Endothelial cell (in vitro differentiated cells): Measurements from ENCODE around the gene METTL21C. TPM values are rescaled to one million over a fixed set of nuclear protein-coding genes. Genes with fewer than 3 reads are reported as not detected.

Experiments
- DNase-seq: peaks from one replicate; pipeline ENCODE4 v3.0.0; 2021; ENCODE audit warnings: low spot score
- H3K27ac Mint-ChIP-seq: one replicate; pipeline ENCODE4 v1.8.0; 2021; ENCODE audit warnings: mixed read lengths, inconsistent platforms; ENCODE audit not compliant: unreplicated experiment
- H3K27me3 Mint-ChIP-seq: one replicate; pipeline ENCODE4 v1.8.0; 2021; ENCODE audit warnings: mild to moderate bottlenecking, moderate library complexity, mixed read lengths, inconsistent platforms; ENCODE audit not compliant: unreplicated experiment
- H3K36me3 Mint-ChIP-seq: one replicate; pipeline ENCODE4 v1.8.0; 2021; ENCODE audit warnings: mild to moderate bottlenecking, low read depth, mixed read lengths, inconsistent platforms; ENCODE audit not compliant: unreplicated experiment
- H3K4me1 Mint-ChIP-seq: one replicate; pipeline ENCODE4 v1.8.0; 2021; ENCODE audit warnings: mild to moderate bottlenecking, mixed read lengths, inconsistent platforms; ENCODE audit not compliant: unreplicated experiment
- H3K4me3 Mint-ChIP-seq: one replicate; pipeline ENCODE4 v1.8.0; 2021; ENCODE audit warnings: mild to moderate bottlenecking, mixed read lengths, inconsistent platforms; ENCODE audit not compliant: unreplicated experiment
- H3K9me3 Mint-ChIP-seq: one replicate; pipeline ENCODE4 v1.8.0; 2021; ENCODE audit warnings: mixed read lengths, inconsistent platforms; ENCODE audit not compliant: unreplicated experiment
- total RNA-seq: library from RNA; stranded (reverse); fragmentation: NEBNext Ultra II Directional; extraction: Animal tissue kit (Norgen Biotek cat#: 25700); gene quantifications from one replicate; pipeline ENCODE4 v1.2.1, GENCODE V29; 2021; ENCODE audit not compliant: unreplicated experiment
- TF ChIP-seq, protein P1 (sequence below): fragments of 200-600 bp; sonication (generic); IDR thresholded peaks from one replicate; pipeline ENCODE4 v1.5.0; 2021; ENCODE audit warnings: antibody characterized with exemption; ENCODE audit not compliant: unreplicated experiment

The METTL21C gene
- total RNA-seq, 1 donor from 2014 or later: not detected

DNA sequence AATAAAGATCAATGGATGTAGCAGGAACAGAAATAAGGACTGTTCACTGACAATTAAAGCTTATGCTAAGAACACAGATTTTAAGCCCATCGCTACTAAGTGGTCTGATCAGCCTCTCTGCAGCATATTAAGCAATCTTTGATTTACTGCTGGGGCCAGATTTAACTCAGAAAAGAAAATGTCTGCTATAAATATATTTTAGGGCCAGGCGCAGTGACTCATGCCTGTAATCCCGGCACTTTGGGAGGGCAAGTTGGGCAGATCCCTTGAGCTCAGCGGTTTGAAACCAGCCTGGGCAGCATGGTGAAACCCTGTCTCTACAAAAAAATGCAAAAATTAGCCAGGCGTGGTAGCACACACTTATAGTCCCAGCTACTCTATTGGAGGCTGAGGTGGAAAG is 43.0 kb downstream of the METTL21C start:
- no peak overlapping the region for H3K4me3 Mint-ChIP-seq
- TF ChIP-seq, protein P1, sequence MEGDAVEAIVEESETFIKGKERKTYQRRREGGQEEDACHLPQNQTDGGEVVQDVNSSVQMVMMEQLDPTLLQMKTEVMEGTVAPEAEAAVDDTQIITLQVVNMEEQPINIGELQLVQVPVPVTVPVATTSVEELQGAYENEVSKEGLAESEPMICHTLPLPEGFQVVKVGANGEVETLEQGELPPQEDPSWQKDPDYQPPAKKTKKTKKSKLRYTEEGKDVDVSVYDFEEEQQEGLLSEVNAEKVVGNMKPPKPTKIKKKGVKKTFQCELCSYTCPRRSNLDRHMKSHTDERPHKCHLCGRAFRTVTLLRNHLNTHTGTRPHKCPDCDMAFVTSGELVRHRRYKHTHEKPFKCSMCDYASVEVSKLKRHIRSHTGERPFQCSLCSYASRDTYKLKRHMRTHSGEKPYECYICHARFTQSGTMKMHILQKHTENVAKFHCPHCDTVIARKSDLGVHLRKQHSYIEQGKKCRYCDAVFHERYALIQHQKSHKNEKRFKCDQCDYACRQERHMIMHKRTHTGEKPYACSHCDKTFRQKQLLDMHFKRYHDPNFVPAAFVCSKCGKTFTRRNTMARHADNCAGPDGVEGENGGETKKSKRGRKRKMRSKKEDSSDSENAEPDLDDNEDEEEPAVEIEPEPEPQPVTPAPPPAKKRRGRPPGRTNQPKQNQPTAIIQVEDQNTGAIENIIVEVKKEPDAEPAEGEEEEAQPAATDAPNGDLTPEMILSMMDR: no peak
- peaks cover 9% of the 10 kb centered on the region for H3K36me3 Mint-ChIP-seq

DNA sequence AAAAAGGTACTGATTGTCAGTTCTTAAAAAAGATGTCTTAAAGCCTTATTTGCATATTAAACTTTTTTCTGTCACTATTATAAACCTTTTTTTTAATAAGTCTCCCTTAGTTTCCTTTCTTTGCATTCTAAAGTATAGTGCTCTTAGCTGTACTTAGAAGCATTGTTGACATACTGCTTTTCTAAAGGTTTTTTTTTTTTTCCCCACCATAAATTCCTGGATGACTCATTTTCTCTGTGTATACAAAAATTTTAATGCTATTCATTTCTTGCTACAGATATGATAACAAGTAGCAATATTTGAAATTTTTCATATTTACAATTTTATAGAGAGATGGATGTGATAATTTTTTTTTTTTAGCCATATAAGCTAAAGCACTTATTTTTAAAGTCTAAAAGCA is 43.5 kb downstream of the METTL21C start:
- Mint-ChIP-seq H3K36me3 (peaks cover 9% of the 10 kb centered on the region), H3K4me3 (no peak overlapping the region), H3K4me1 (peaks cover 18% of the 10 kb centered on the region), H3K9me3 (no peaks in the 10 kb centered on the region), H3K27me3 (no peaks in the 10 kb centered on the region), H3K27ac (no peak overlapping the region)
- DNase-seq: no peak
- TF ChIP-seq, protein P1: no peak

More for the DNA sequence above, 43.0 kb downstream of the METTL21C start:
- Mint-ChIP-seq H3K9me3 (no peaks in the 10 kb centered on the region), H3K4me1 (peaks cover 14% of the 10 kb centered on the region), H3K27ac (no peak overlapping the region), H3K27me3 (no peaks in the 10 kb centered on the region)
- no peak for DNase-seq

DNA sequence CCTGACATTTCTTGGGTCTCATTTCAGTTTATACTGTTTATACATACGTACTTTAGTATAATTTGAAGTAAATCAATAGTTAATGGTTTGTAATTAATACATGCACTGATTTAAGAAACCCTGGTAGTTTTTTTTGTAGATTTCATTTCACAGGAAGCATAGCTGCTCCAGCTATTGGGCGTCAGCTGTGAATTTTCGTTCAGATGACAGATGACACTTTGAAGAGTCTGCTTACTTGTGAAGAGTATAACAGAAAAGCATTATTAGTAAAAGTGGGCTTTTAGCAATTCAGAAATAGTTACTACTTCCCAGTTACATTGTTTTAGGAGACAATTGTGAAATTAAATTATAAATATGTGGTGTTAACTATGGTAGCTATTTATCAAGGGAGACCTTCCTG is 44.4 kb downstream of the METTL21C start:
- Mint-ChIP-seq H3K27ac (no peak overlapping the region), H3K36me3 (peaks cover 9% of the 10 kb centered on the region), H3K4me3 (no peak overlapping the region), H3K9me3 (no peaks in the 10 kb centered on the region), H3K27me3 (no peaks in the 10 kb centered on the region), H3K4me1 (peaks cover 18% of the 10 kb centered on the region)
- TF ChIP-seq, protein P1: no peak
- no peak for DNase-seq

DNA sequence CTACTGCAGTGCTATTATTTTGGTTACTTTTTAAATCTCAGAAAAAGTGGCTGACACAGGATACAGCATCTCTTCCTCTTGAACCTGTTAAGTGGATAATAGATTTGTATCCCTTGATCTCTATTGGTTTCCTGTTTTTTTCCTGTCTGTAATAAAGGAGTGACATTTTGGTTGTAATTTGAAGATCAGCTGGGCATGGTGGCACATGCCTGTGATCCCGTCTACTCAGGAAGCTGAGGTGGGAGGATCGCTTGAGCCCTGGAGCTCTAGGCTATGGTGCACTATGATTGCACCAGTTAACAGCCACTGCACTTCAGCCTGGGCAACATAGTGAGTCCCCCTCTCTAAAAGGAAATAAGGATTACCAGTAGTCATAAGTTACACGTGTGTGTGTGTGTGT is 46.8 kb downstream of the METTL21C start:
- Mint-ChIP-seq H3K27ac (no peak overlapping the region), H3K36me3 (peaks cover 13% of the 10 kb centered on the region), H3K4me3 (peak overlapping the region; percentile 60), H3K9me3 (no peaks in the 10 kb centered on the region), H3K27me3 (no peaks in the 10 kb centered on the region), H3K4me1 (peaks cover 18% of the 10 kb centered on the region)
- TF ChIP-seq, protein P1: no peak
- DNase-seq: no peak

DNA sequence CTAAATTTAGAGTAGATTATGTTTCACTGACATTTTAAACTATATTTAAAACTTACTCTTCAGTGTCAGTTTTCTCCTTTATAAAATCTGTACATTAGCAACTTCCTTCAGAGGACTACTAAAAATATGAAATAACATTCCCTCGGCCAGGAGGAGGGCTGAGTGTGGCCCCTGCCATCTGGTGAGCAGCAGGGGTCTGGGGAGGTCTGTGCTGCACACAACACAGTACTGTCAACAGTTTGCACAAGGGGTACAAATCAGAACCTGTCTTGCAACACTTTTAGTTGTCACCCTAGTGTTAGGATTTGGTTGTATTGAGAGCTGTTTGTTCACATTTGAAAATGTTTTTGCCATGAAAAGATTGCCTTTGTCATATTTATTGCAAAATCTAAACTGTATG is 49.1 kb downstream of the METTL21C start:
- no peaks in the 10 kb centered on the region for H3K27me3 Mint-ChIP-seq

More for the DNA sequence above, 49.1 kb downstream of the METTL21C start:
- TF ChIP-seq, protein P1: no peak
- Mint-ChIP-seq H3K9me3 (no peaks in the 10 kb centered on the region), H3K36me3 (peaks cover 8% of the 10 kb centered on the region), H3K4me1 (peaks cover 18% of the 10 kb centered on the region), H3K4me3 (no peak overlapping the region), H3K27ac (no peak overlapping the region)
- no peak for DNase-seq
